SK-N-SH (cell line): Measurements from ENCODE around the gene RRN3. TPM values are rescaled to one million over a fixed set of nuclear protein-coding genes. Genes with fewer than 3 reads are reported as not detected.
"Not testable (repeated sequence)": the region's sequence is repeated elsewhere in the genome, so short reads cannot be mapped to it uniquely, and the experiment has no call there.

Experiments used
- CTCF ChIA-PET: fragments of 300-600, 350-600 bp; formaldehyde crosslinking; extraction: SDS; loops from one replicate; lab custom pipeline; 2021; lab: Yijun Ruan, JAX
- POLR2A ChIA-PET: fragments of 350-600 bp; sonication (Branson Sonifier 250); formaldehyde crosslinking; extraction: SDS; loops from one replicate; lab custom pipeline; 2020; ENCODE audit warnings: antibody characterized with exemption, inconsistent platforms; lab: Yijun Ruan, JAX
- DNase-seq: peaks from one replicate; pipeline ENCODE4 v3.0.0; 2012
- H2AFZ ChIP-seq: fragments of 200-600 bp; sonication (generic); 2 replicates; pipeline ENCODE4 v1.8.1; 2016; ENCODE audit warnings: antibody characterized with exemption, mild to moderate bottlenecking, low read depth
- H3F3A ChIP-seq: fragments of 200-600 bp; sonication (generic); replicated peaks from 2 replicates; pipeline ENCODE3; 2016; ENCODE audit warnings: antibody characterized with exemption, mild to moderate bottlenecking; ENCODE audit not compliant: insufficient read depth
- H3K27ac ChIP-seq, 2 experiments: fragments of 200-500 bp in 1 of 2; fragments of 200-600 bp in 1 of 2; sonication (Bioruptor generic) in 1 of 2; sonication (generic), shearing (Covaris generic) in 1 of 2; 2 replicates each; pipeline versions ENCODE4 v1.5.1 to v1.6.1; 2014 to 2016; ENCODE audit warnings: low read depth in 2 of 2, inconsistent platforms in 1 of 2, low read length in 1 of 2, mild to moderate bottlenecking in 1 of 2, mixed read lengths in 1 of 2
- H3K27me3 ChIP-seq: fragments of 200-600 bp; sonication (generic), shearing (Covaris generic); 2 replicates; pipeline ENCODE4 v1.6.1; 2016; ENCODE audit warnings: mixed run types; ENCODE audit not compliant: insufficient read depth
- H3K36me3 ChIP-seq, 2 experiments: fragments of 200-500 bp in 1 of 2; fragments of 200-600 bp in 1 of 2; sonication (Bioruptor generic) in 1 of 2; sonication (generic) in 1 of 2; replicated peaks in 1 of 2; 2 replicates each; pipeline versions ENCODE3 to v1.5.1; 2014 to 2016; ENCODE audit warnings: low read length in 1 of 2, mild to moderate bottlenecking in 1 of 2; ENCODE audit not compliant: insufficient read depth in 2 of 2, control insufficient read depth in 1 of 2
- H3K4me1 ChIP-seq, 2 experiments: fragments of 200-500 bp in 1 of 2; fragments of 200-600 bp in 1 of 2; sonication (Bioruptor generic) in 1 of 2; sonication (generic), shearing (Covaris generic) in 1 of 2; 2 replicates each; pipeline versions ENCODE4 v1.5.1 to v1.6.1; 2014 to 2016; ENCODE audit warnings: low read depth in 1 of 2, low read length in 1 of 2, mixed run types in 1 of 2; ENCODE audit not compliant: insufficient read depth in 2 of 2, control insufficient read depth in 1 of 2
- H3K4me2 ChIP-seq: fragments of 200-600 bp; sonication (generic), shearing (Covaris generic); 2 replicates; pipeline ENCODE4 v1.6.1; 2017; ENCODE audit warnings: mixed run types
- H3K4me3 ChIP-seq, 2 experiments: fragments of 200-500 bp in 1 of 2; fragments of 200-600 bp in 1 of 2; sonication (Bioruptor generic) in 1 of 2; sonication (generic), shearing (Covaris generic) in 1 of 2; 2 replicates each; pipeline versions ENCODE4 v1.5.1 to v1.8.1; 2014 to 2016; ENCODE audit warnings: low read depth in 2 of 2, inconsistent platforms in 1 of 2, low read length in 1 of 2, mild to moderate bottlenecking in 1 of 2, mixed read lengths in 1 of 2, moderate library complexity in 1 of 2
- H3K79me2 ChIP-seq: fragments of 200-600 bp; sonication (generic); 2 replicates; pipeline ENCODE4 v1.8.1; 2017; ENCODE audit warnings: mild to moderate bottlenecking; ENCODE audit not compliant: insufficient read depth
- H3K9ac ChIP-seq: fragments of 200-600 bp; sonication (generic); 2 replicates; pipeline ENCODE4 v1.6.1; 2017; ENCODE audit warnings: mixed run types
- H3K9me2 ChIP-seq: fragments of 200-600 bp; sonication (generic); 2 replicates; pipeline ENCODE4 v1.6.1; 2017; ENCODE audit warnings: mixed run types
- H3K9me3 ChIP-seq: fragments of 200-600 bp; sonication (generic); 2 replicates; pipeline ENCODE4 v1.6.1; 2017; ENCODE audit warnings: mixed run types, mild to moderate bottlenecking, moderate library complexity
- H4K20me1 ChIP-seq: fragments of 200-600 bp; sonication (generic); 2 replicates; pipeline ENCODE4 v1.6.1; 2017; ENCODE audit warnings: mild to moderate bottlenecking, mixed run types; ENCODE audit not compliant: insufficient read depth
- GATA2 ChIP-seq: sonication (generic); formaldehyde crosslinking; IDR thresholded peaks from 2 replicates; pipeline ENCODE4 v1.5.0; 2020; ENCODE audit warnings: mild to moderate bottlenecking, missing genetic modification reagents
- WGBS: methylation state at CpG from one replicate; pipeline ENCODE4 v1.1.6; 2017; ENCODE audit warnings: low lambda C conversion rate; 5-methylcytosine and 5-hydroxymethylcytosine counted together
- polyA plus RNA-seq, 3 experiments: library from polyadenylated mRNA; depleted of rRNA; stranded (reverse); fragments of >200 nt; gene quantifications; 2 replicates each; pipeline ENCODE4 v1.2.3, GENCODE V29; 2012
- small RNA-seq, 7 experiments: library from RNA; depleted of rRNA; stranded (forward); fragments of <200 nt; gene quantifications; one replicate each; pipeline ENCODE3, GENCODE V24; 2012

Gene RRN3
- polyA plus RNA-seq, 1 of the 3 experiments (the other 2 are of a cell fraction): 21.3 TPM

GRCh38 chr16:15016354-15016753 is 77.7 kb downstream of the RRN3 start:
- H3K27me3 ChIP-seq, H3K4me2 ChIP-seq, H3K9me2 ChIP-seq, CTCF ChIA-PET, POLR2A ChIA-PET, H3K9me3 ChIP-seq, H3K9ac ChIP-seq, DNase-seq, H2AFZ ChIP-seq, H4K20me1 ChIP-seq, H3K4me3 ChIP-seq: not testable (repeated sequence)
- Histone ChIP-seq H3K79me2 (peaks cover 27% of the 10 kb centered on the region; the same call in 1 of the 2 replicates), H3K4me1 (peaks cover 7 to 24% of the 10 kb centered on the region in 2 experiments; a peak in 3 of 4 replicates), H3K27ac (peak overlapping the region; percentile 36 to 51; a peak in 3 of 4 replicates), H3K36me3 (peaks cover 11 to 31% of the 10 kb centered on the region in 2 experiments), H3F3A (peaks cover 18% of the 10 kb centered on the region)
- 78% methylated on average over 4 of the region's 4 CpGs for WGBS
- peak; percentile 72 for TF ChIP-seq GATA2 (CRISPR knock-in tag)

GRCh38 chr16:15015671-15016070 is 78.4 kb downstream of the RRN3 start:
- H3K9me3 ChIP-seq, H3K9me2 ChIP-seq, H2AFZ ChIP-seq, POLR2A ChIA-PET, H3K27me3 ChIP-seq, DNase-seq, H3K9ac ChIP-seq, H3K4me2 ChIP-seq, H4K20me1 ChIP-seq, CTCF ChIA-PET, H3K4me3 ChIP-seq: not testable (repeated sequence)
- H3K79me2 ChIP-seq: peaks cover 27% of the 10 kb centered on the region; the same call in 1 of the 2 replicates
- WGBS: 87% methylated on average over 3 of the region's 3 CpGs
- H3K4me1 ChIP-seq: peaks cover 7 to 18% of the 10 kb centered on the region in 2 experiments; a peak in 3 of 4 replicates
- H3K36me3 ChIP-seq: peaks cover 16 to 37% of the 10 kb centered on the region in 2 experiments
- H3K27ac ChIP-seq: peak overlapping the region in 1 of 2 experiments; percentile 51; a peak in 2 of 4 replicates
- H3F3A ChIP-seq: peaks cover 19% of the 10 kb centered on the region

DNA sequence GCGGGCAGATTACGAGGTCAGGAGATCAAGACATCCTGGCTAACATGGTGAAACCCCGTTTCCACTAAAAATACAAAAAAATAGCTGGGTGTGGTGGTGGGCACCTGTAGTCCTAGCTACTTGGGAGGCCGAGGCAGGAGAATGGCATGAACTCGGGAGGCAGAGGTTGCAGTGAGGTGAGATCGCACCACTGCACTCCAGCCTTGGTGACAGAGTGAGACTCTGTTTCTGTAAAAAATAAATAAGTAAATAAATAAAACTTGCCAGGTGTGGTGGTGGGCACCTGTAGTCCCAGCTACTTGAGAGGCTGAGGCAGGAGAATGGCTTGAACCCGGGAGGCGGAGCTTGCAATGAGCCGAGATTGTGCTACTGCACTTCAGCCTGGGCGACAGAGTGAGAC is 81.1 kb downstream of the RRN3 start:
- H3K9me2 ChIP-seq, DNase-seq, H2AFZ ChIP-seq, H3K9me3 ChIP-seq, H3K4me3 ChIP-seq, H3K27ac ChIP-seq, H3K4me2 ChIP-seq, H4K20me1 ChIP-seq, POLR2A ChIA-PET, H3K27me3 ChIP-seq, H3K9ac ChIP-seq: not testable (repeated sequence)
- CTCF ChIA-PET: interaction anchor here (0.9 kb wide), 1 partner anchor 10 kb away, joined by 3 read pairs; no protein-coding TSS in a partner anchor
- H3K4me1 ChIP-seq: peaks cover 7 to 18% of the 10 kb centered on the region in 2 experiments; a peak in 3 of 4 replicates
- 95% methylated on average over 10 of the region's 10 CpGs for WGBS
- peaks cover 26% of the 10 kb centered on the region for H3F3A ChIP-seq
- H3K79me2 ChIP-seq: 0 out of 2 replicates have a peak, but pooled peaks cover 11% of the 10 kb centered on the region
- peaks cover 22 to 47% of the 10 kb centered on the region in 2 experiments for H3K36me3 ChIP-seq

Small RNA genes within 50 kb of the gene (small RNA-seq; reads per million reads assigned to genes)
- gene MIR1972-1: 0 reads per million in 7 experiments

Other genes starting within 250 kb of the RRN3 start
- 66.7 and 75.7 TPM in 2 replicates for gene NPIPA1, start 156.8 kb downstream of the RRN3 start, polyA plus RNA-seq (2012; rRNA removed)
- gene PDXDC1, start 119.2 kb downstream of the RRN3 start, polyA plus RNA-seq (2012; rRNA removed): 37.4 and 53.5 TPM in 2 replicates
- gene NTAN1, start 38.2 kb downstream of the RRN3 start, polyA plus RNA-seq (2012; rRNA removed): 55.3 and 62.2 TPM in 2 replicates